MCF 10A (cell line): ENCODE measurements around the gene CDK15. TPM values are rescaled to one million over a fixed set of nuclear protein-coding genes. Genes with fewer than 3 reads are reported as not detected.

ENCODE experiments used
- BruUV-seq: library from RNA; stranded (reverse); fragments of 400-500 nt; replicated peaks from 2 replicates; lab custom pipeline; 2021; lab: Mats Ljungman, UMichigan
- CTCF ChIA-PET: fragments of 300-600 bp; sonication (Branson Sonifier 250); formaldehyde crosslinking; extraction: SDS; loops from one replicate; lab custom pipeline; 2021; ENCODE audit warnings: antibody characterized with exemption, inconsistent platforms; lab: Yijun Ruan, JAX
- POLR2A ChIA-PET: fragments of 300-600, 350-650 bp; sonication (Branson Sonifier 250); formaldehyde crosslinking; extraction: SDS; loops from one replicate; lab custom pipeline; 2020; ENCODE audit warnings: antibody characterized with exemption, inconsistent platforms; lab: Yijun Ruan, JAX
- DNase-seq: peaks from one replicate; pipeline ENCODE4 v3.0.0-alpha.2; 2018; ENCODE audit not compliant: unreplicated experiment
- H3K27ac Mint-ChIP-seq: one replicate; pipeline ENCODE4 v1.8.0; 2022; ENCODE audit warnings: mild to moderate bottlenecking, low read depth, mixed read lengths; ENCODE audit not compliant: unreplicated experiment
- H3K27me3 Mint-ChIP-seq: one replicate; pipeline ENCODE4 v1.8.0; 2022; ENCODE audit warnings: mixed read lengths; ENCODE audit not compliant: insufficient read depth, unreplicated experiment
- H3K36me3 Mint-ChIP-seq: one replicate; pipeline ENCODE4 v1.8.0; 2022; ENCODE audit warnings: mild to moderate bottlenecking, moderate library complexity, mixed read lengths; ENCODE audit not compliant: insufficient read depth, unreplicated experiment
- H3K4me1 Mint-ChIP-seq: one replicate; pipeline ENCODE4 v1.8.0; 2022; ENCODE audit warnings: mixed read lengths; ENCODE audit not compliant: insufficient read depth, unreplicated experiment
- H3K4me3 Mint-ChIP-seq: one replicate; pipeline ENCODE4 v1.8.0; 2022; ENCODE audit warnings: mild to moderate bottlenecking, moderate library complexity, mixed read lengths; ENCODE audit not compliant: unreplicated experiment
- H3K9me3 Mint-ChIP-seq: one replicate; pipeline ENCODE4 v1.8.0; 2022; ENCODE audit warnings: mixed read lengths; ENCODE audit not compliant: unreplicated experiment
- CTCF ChIP-seq: fragments of 200-600 bp; IDR thresholded peaks from one replicate; pipeline ENCODE4 v1.8.0; 2022; ENCODE audit warnings: antibody characterized with exemption, mild to moderate bottlenecking; ENCODE audit not compliant: unreplicated experiment
- intact Hi-C: fragments of 100-400 bp; cut with micrococcal nuclease; formaldehyde crosslinking; loops from 2 replicates; pipeline ENCODE4 v1.14.1; 2022
- total RNA-seq: library from RNA; stranded (reverse); gene quantifications from 2 replicates; pipeline ENCODE4 v1.2.3, GENCODE V29; 2022

Gene CDK15
- total RNA-seq, 1 experiment from 2014 or later, result not detected

DNA sequence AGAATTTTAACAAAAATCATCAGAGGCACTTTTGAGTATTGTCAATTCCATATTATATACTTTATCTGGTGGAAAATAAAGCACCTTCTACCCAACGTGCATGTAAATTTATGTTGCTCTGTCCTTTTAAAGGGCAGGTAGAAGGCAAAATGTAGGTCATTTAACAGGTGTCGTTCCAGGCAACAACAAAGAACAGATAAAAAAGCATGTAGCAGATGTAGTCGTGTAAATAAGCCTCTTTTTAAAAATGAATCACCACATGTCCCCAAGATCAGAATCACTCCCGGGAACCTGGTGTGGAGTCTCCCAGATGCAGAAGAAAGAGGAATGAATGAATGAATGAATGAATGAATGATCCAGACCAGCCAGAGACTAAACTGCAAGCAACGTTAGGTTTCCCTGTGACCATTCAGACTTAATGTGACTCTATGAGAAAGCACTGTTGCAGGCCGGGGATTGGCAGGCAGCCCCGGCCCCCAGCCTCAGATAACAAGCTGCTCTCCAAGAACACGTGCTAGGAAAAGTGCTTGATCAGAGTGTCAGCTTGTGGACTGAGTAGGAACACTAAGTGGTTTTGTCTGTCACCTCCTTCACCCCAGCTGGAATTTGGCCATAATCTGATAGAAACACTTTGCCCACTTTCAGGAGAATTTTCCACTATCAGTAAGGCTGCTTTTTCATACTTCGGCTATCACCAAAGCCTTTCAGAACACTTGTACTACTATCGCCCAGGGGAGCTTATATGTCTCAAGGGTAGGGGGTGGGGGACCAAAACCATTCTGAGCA, 100.6 kb downstream of the CDK15 start:
- intact Hi-C loops, result no loop called here
- peaks cover 9% of the 10 kb centered on the region for H3K4me1 Mint-ChIP-seq
- no peak overlapping the region for H3K27ac Mint-ChIP-seq
- no TSS peak for BruUV-seq
- ChIA-PET POLR2A (no interaction called here), CTCF (no interaction called here)
- H3K36me3 Mint-ChIP-seq, result no peaks in the 10 kb centered on the region
- H3K27me3 Mint-ChIP-seq, result peaks cover 18% of the 10 kb centered on the region
- TF ChIP-seq CTCF, result no peak
- H3K4me3 Mint-ChIP-seq, result no peak overlapping the region
- no peak for DNase-seq
- H3K9me3 Mint-ChIP-seq, result no peaks in the 10 kb centered on the region

- intact Hi-C loops, result no loop called here
- ChIA-PET CTCF (no interaction called here), POLR2A (no interaction called here)
- no peak for DNase-seq
- Mint-ChIP-seq H3K9me3 (no peaks in the 10 kb centered on the region), H3K27me3 (peaks cover 18% of the 10 kb centered on the region), H3K36me3 (no peaks in the 10 kb centered on the region), H3K4me1 (peaks cover 9% of the 10 kb centered on the region), H3K27ac (no peak overlapping the region), H3K4me3 (no peak overlapping the region)
- TF ChIP-seq CTCF, result no peak
- no TSS peak for BruUV-seq
Observed at GRCh38 chr2:201907563-201907881, 101.2 kb downstream of the CDK15 start.

DNA sequence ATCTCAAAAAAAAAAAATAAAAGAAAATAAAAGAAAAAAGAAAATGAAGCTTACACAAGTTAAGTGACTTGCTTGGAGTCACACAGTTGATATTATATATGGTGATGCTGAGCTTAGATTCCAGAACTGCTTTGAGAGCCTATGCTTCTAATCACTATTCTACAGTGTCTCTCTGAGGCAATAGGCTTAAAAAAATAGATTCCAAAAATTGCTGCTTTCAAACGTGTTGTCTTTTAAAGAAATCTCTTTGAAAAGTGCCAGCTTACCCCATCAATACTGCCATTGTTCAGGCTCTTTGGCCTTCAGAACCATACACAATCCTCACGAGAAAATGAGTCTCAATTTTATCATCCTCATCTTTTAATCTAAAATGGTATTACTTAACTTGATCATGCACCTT, 102.6 kb downstream of the CDK15 start:
- Mint-ChIP-seq H3K9me3 (no peaks in the 10 kb centered on the region), H3K4me1 (peaks cover 9% of the 10 kb centered on the region), H3K36me3 (no peaks in the 10 kb centered on the region), H3K27me3 (peaks cover 18% of the 10 kb centered on the region), H3K27ac (no peak overlapping the region), H3K4me3 (no peak overlapping the region)
- POLR2A ChIA-PET, result no interaction called here
- TF ChIP-seq CTCF, result no peak
- BruUV-seq, result no TSS peak
- CTCF ChIA-PET, result interaction anchor here (0.7 to 0.9 kb wide), 4 partner anchors 31 to 881 kb away, joined by 3 to 4 read pairs (median 3); no protein-coding TSS in a partner anchor
- intact Hi-C loops, result no loop called here
- no peak for DNase-seq

DNA sequence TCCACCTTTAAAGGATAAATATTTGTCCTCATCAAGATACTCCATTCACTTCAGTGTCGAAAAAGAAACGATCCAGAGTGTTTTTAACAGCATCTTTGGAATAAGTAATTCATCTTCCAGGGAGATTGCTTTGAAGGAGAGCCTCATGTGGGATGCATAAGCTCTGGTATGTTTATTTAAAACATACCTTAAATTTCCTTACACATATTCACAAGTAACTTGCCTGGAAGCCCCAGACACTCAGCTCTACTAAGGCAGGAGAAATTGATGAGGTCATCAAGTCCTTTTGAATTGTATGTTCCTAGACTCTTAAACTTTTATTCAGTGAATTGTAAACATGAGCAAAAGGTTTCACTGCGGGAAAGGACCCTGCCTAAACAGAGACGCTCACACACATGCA, 103.0 kb downstream of the CDK15 start:
- CTCF ChIA-PET, result interaction anchor here (0.6 to 0.9 kb wide), 4 partner anchors 31 to 882 kb away, joined by 3 to 4 read pairs (median 3); no protein-coding TSS in a partner anchor
- no peaks in the 10 kb centered on the region for H3K9me3 Mint-ChIP-seq
- intact Hi-C loops, result no loop called here

More for the DNA sequence above, 103.0 kb downstream of the CDK15 start:
- Mint-ChIP-seq H3K27me3 (peaks cover 17% of the 10 kb centered on the region), H3K36me3 (no peaks in the 10 kb centered on the region), H3K27ac (no peak overlapping the region), H3K4me1 (peaks cover 9% of the 10 kb centered on the region), H3K4me3 (no peak overlapping the region)
- POLR2A ChIA-PET, result no interaction called here
- no TSS peak for BruUV-seq
- no peak for DNase-seq
- no peak for TF ChIP-seq CTCF
